Endodermal cell (in vitro differentiated cells): Measurements from ENCODE around the gene RAB31. TPM values are rescaled to one million over a fixed set of nuclear protein-coding genes. Genes with fewer than 3 reads are reported as not detected.

Experiments
- DNase-seq: peaks from one replicate; pipeline ENCODE4 v3.0.0-alpha.2; 2017
- H3K27ac ChIP-seq: 2 replicates; pipeline ENCODE4 v1.5.1; 2013; ENCODE audit warnings: mild to moderate bottlenecking, low read depth, low read length, moderate library complexity
- H3K27me3 ChIP-seq: 2 replicates; pipeline ENCODE4 v1.6.1; 2013; ENCODE audit warnings: mild to moderate bottlenecking, low read length, moderate library complexity; ENCODE audit not compliant: insufficient read depth, control insufficient read depth, poor library complexity, severe bottlenecking
- H3K36me3 ChIP-seq: 2 replicates; pipeline ENCODE4 v1.7.0; 2013; ENCODE audit warnings: mild to moderate bottlenecking, low read length, moderate library complexity; ENCODE audit not compliant: control insufficient read depth, insufficient read depth
- H3K4me1 ChIP-seq: one replicate; pipeline ENCODE4 v1.7.0; 2013; ENCODE audit warnings: low read length; ENCODE audit not compliant: control insufficient read depth, insufficient read depth
- H3K4me3 ChIP-seq: 2 replicates; pipeline ENCODE4 v1.5.1; 2013; ENCODE audit warnings: mild to moderate bottlenecking, low read length, moderate library complexity
- H3K9ac ChIP-seq: 2 replicates; pipeline ENCODE4 v1.6.1; 2013; ENCODE audit warnings: mild to moderate bottlenecking, low read length, moderate library complexity; ENCODE audit not compliant: poor library complexity, severe bottlenecking; ENCODE audit errors: extremely low read depth
- H3K9me3 ChIP-seq: 2 replicates; pipeline ENCODE4 v1.6.1; 2013; ENCODE audit warnings: mild to moderate bottlenecking, low read length, moderate library complexity; ENCODE audit not compliant: control insufficient read depth
- H3K27ac Mint-ChIP-seq: 2 replicates; pipeline ENCODE4 v1.8.0; 2020; ENCODE audit warnings: mixed read lengths
- H3K27me3 Mint-ChIP-seq: 2 replicates; pipeline ENCODE4 v1.8.0; 2021; ENCODE audit warnings: mild to moderate bottlenecking, mixed read lengths; ENCODE audit not compliant: insufficient read depth
- H3K36me3 Mint-ChIP-seq: 2 replicates; pipeline ENCODE4 v1.8.0; 2020; ENCODE audit warnings: low read depth, mixed read lengths
- H3K4me1 Mint-ChIP-seq: 2 replicates; pipeline ENCODE4 v1.8.0; 2020; ENCODE audit warnings: mixed read lengths
- H3K4me3 Mint-ChIP-seq: 2 replicates; pipeline ENCODE4 v1.8.0; 2020; ENCODE audit warnings: mild to moderate bottlenecking, moderate library complexity, mixed read lengths
- H3K9me3 Mint-ChIP-seq: 2 replicates; pipeline ENCODE4 v1.8.0; 2020; ENCODE audit warnings: mild to moderate bottlenecking, mixed read lengths
- CTCF ChIP-seq: fragments of 200-600 bp; sonication (generic); conservative IDR thresholded peaks from 2 replicates; pipeline ENCODE4 v1.5.0; 2021; ENCODE audit warnings: antibody characterized with exemption, mild to moderate bottlenecking
- WGBS, 2 experiments: methylation state at CpG; one replicate each; pipeline versions ENCODE4 v1.1.5 to v1.1.7; 2013; ENCODE audit warnings: missing lambda C conversion rate in 2 of 2, mixed read lengths in 1 of 2; ENCODE audit not compliant: insufficient coverage in 1 of 2, insufficient read length in 1 of 2; 5-methylcytosine and 5-hydroxymethylcytosine counted together
- total RNA-seq, 2 donors: library from RNA; stranded (reverse); fragmentation: NEBNext Ultra II Directional in 1 of 2; extraction: Animal tissue kit (Norgen Biotek cat#: 25700) in 1 of 2; gene quantifications; 2 replicates in 1 of 2; 3 replicates in 1 of 2; pipeline ENCODE4 v1.2.1, GENCODE V29; 2021

Gene RAB31
- total RNA-seq, 2 donors from 2014 or later, result 11.7 to 20.3 TPM

DNA sequence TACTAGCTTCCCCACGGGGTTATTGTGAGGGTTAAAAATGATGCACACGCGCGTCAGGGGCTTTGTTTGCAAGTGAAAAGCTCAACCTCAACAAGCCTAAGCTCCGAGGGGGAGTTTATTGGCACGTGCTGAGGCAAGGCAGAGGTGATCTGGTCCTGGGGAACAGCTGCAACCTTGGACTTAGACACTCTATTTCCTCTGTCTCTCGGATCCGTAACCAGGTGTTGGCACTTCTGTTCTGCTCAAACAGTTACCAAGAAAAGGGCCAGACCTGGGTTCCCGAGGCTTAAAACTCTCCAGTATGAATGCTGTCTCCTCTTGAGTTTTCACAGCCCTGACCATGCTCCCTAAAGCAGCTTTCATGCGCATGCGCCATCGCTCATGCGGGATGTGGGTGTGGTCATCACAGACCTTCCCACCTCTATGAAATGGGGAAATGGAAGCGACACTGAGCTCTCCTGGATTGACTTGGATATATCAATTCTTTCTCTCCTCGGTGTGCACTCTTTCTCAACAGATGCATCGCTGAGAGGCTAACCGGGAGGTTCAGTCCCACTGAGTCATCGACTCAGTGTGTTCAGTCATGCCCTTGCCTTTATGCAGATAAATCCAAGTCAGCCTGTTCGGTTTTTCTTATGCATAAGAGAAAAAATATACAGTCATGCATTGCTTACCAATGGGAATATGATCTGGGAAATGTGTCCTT, 19.9 kb upstream of the RAB31 start:
- Histone ChIP-seq H3K9me3 (no peaks in the 10 kb centered on the region), H3K4me3 (no peak overlapping the region), H3K4me1 (no peaks in the 10 kb centered on the region), H3K27ac (no peak overlapping the region), H3K9ac (no peak overlapping the region), H3K36me3 (no peaks in the 10 kb centered on the region), H3K27me3 (no peaks in the 10 kb centered on the region)
- WGBS, 2 experiments, result 81 to 82% methylated on average over 15 to 19 of the region's 19 CpGs
- no peaks in the 10 kb centered on the region for H3K36me3 Mint-ChIP-seq
- TF ChIP-seq CTCF, result no peak
- H3K9me3 Mint-ChIP-seq, result no peaks in the 10 kb centered on the region
- H3K27ac Mint-ChIP-seq, result no peak overlapping the region
- no peak overlapping the region for H3K4me3 Mint-ChIP-seq
- H3K4me1 Mint-ChIP-seq, result peaks cover 5% of the 10 kb centered on the region
- peaks cover 15% of the 10 kb centered on the region for H3K27me3 Mint-ChIP-seq
- no peak for DNase-seq

DNA sequence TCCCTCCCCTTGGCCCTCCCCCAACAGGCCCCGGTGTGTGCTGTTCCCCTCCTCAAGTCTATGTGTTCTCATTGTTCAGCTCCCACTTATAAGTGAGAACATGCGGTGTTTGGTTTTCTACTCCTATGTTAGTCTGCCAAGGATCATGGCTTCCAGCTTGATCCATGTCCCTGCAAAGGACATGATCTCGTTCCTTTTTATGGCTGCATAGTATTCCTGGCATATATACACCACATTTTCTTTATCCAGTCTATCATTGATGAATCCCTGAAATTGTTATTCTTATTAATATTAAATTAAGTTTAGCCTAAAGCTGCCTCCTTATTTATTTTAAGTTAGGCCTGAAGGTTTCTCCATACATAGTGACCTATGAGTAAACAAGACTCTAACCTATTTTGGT, 18.8 kb upstream of the RAB31 start:
- Histone ChIP-seq H3K27ac (no peak overlapping the region), H3K9me3 (no peaks in the 10 kb centered on the region), H3K36me3 (no peaks in the 10 kb centered on the region), H3K27me3 (no peaks in the 10 kb centered on the region), H3K4me3 (no peak overlapping the region), H3K9ac (no peak overlapping the region), H3K4me1 (no peaks in the 10 kb centered on the region)
- Mint-ChIP-seq H3K4me3 (no peak overlapping the region), H3K4me1 (peaks cover 2% of the 10 kb centered on the region), H3K27ac (no peak overlapping the region), H3K27me3 (peaks cover 19% of the 10 kb centered on the region), H3K36me3 (no peaks in the 10 kb centered on the region), H3K9me3 (no peaks in the 10 kb centered on the region)
- 96 to 98% methylated on average over 3 of the region's 3 CpGs for WGBS, 2 experiments
- DNase-seq, result no peak
- no peak for TF ChIP-seq CTCF

- Histone ChIP-seq H3K36me3 (no peaks in the 10 kb centered on the region), H3K9ac (no peak overlapping the region)
Measured at GRCh38 chr18:9690418-9691188, 17.5 kb upstream of the RAB31 start.

More at GRCh38 chr18:9690418-9691188, 17.5 kb upstream of the RAB31 start:
- Mint-ChIP-seq H3K36me3 (no peaks in the 10 kb centered on the region), H3K27me3 (peaks cover 29% of the 10 kb centered on the region), H3K4me3 (no peak overlapping the region), H3K4me1 (peaks cover 4% of the 10 kb centered on the region), H3K9me3 (no peaks in the 10 kb centered on the region), H3K27ac (no peak overlapping the region)
- DNase-seq, result no peak
- Histone ChIP-seq H3K4me1 (no peaks in the 10 kb centered on the region), H3K27me3 (no peaks in the 10 kb centered on the region), H3K4me3 (no peak overlapping the region), H3K27ac (no peak overlapping the region), H3K9me3 (no peaks in the 10 kb centered on the region)
- TF ChIP-seq CTCF, result no peak
- 87 to 93% methylated on average over 3 of the region's 3 CpGs for WGBS, 2 experiments
